ENCODE measurements around the gene KLHDC3. TPM values are rescaled to one million over a fixed set of nuclear protein-coding genes. Genes with fewer than 3 reads are reported as not detected.

The KLHDC3 gene
- total and polyA plus RNA-seq, 7 experiments from 2014 or later: 39.9 to 145 (median 74.0) TPM

GRCh38 chr6:43014434-43014909 lies 423 bp downstream of the KLHDC3 start:
- no peaks in the 10 kb centered on the region for H3K27me3 ChIP-seq (ENCODE audit: control insufficient read depth in 2 of 2, insufficient read depth in 2 of 2, low read length in 2 of 2)
- peak overlapping the region; percentile 85 to 99 (median 92) for H3K4me3 Mint-ChIP-seq
- peak overlapping the region; percentile 84 for H3K27ac ChIP-seq (ENCODE audit: low read depth, low read length)
- peaks cover 20 to 31% of the 10 kb centered on the region in 2 donors for H3K4me1 ChIP-seq (ENCODE audit: control insufficient read depth in 2 of 2, insufficient read depth in 2 of 2, low read length in 2 of 2)
- H3K27me3 Mint-ChIP-seq: peaks cover 0 to 3% (median 0%) of the 10 kb centered on the region in 5 donors
- intact Hi-C loops (cut with micrococcal nuclease): loop anchor here (1.0 to 5.0 kb wide), 18 partner anchors 8 to 1942 kb away; partner anchors contain the start of genes CUL7 (in 2 of the 2), KLC4 (in 2 of the 2), MRPL2 (in 2 of the 2) and POLR1C (in 2 of the 2)
- peaks cover 49 to 82% (median 59%) of the 10 kb centered on the region in 7 donors for H3K4me1 Mint-ChIP-seq
- peaks cover 0 to 31% (median 9%) of the 10 kb centered on the region in 5 donors for H3K36me3 Mint-ChIP-seq
- no peak for ATAC-seq
- POLR2A ChIA-PET: interaction anchor here (0.6 to 4.6 kb wide), 16 partner anchors 8 to 965 kb away, joined by 3 to 70 read pairs (median 5); partner anchors contain the start of genes CNPY3, CUL7, DNPH1 and KLC4
- peak overlapping the region; percentile 82 to 97 (median 92) for H3K27ac Mint-ChIP-seq
- CTCF ChIA-PET: interaction anchor here (0.6 to 1.5 kb wide), 4 partner anchors 10 to 121 kb away, joined by 3 to 7 read pairs (median 4); no protein-coding TSS in a partner anchor
- peaks cover 3 to 60% (median 8%) of the 10 kb centered on the region in 3 experiments for H3K36me3 ChIP-seq (ENCODE audit: control insufficient read depth in 2 of 3, insufficient read depth in 3 of 3, low read length in 3 of 3)
- H3K4me3 ChIP-seq (ENCODE audit: low read length): peak overlapping the region; percentile 73
- DNase-seq: no peak
- H3K9me3 Mint-ChIP-seq: peaks cover 0 to 1% (median 0%) of the 10 kb centered on the region in 11 donors
- no peaks in the 10 kb centered on the region for H3K9me3 ChIP-seq (ENCODE audit: control insufficient read depth in 2 of 3, low read length in 3 of 3)

GRCh38 chr6:43016176-43016942 lies 2.3 kb downstream of the KLHDC3 start:
- no peak for ATAC-seq
- peak overlapping the region; percentile 45 for H3K27ac ChIP-seq (ENCODE audit: low read depth, low read length)
- H3K27ac Mint-ChIP-seq: peak overlapping the region in 6 of 9 donors; percentile 13 to 80 (median 70)

GRCh38 chr6:43016943-43017334 lies 2.9 kb downstream of the KLHDC3 start:
- Histone ChIP-seq H3K27me3 (ENCODE audit: control insufficient read depth in 2 of 2, insufficient read depth in 2 of 2, low read length in 2 of 2) (no peaks in the 10 kb centered on the region), H3K36me3 (ENCODE audit: control insufficient read depth in 2 of 3, insufficient read depth in 3 of 3, low read length in 3 of 3) (peaks cover 0 to 40% (median 8%) of the 10 kb centered on the region in 3 experiments), H3K9me3 (ENCODE audit: control insufficient read depth in 2 of 3, low read length in 3 of 3) (no peaks in the 10 kb centered on the region), H3K27ac (ENCODE audit: low read depth, low read length) (peak overlapping the region; percentile 45), H3K4me1 (ENCODE audit: control insufficient read depth in 2 of 2, insufficient read depth in 2 of 2, low read length in 2 of 2) (peaks cover 26 to 31% of the 10 kb centered on the region in 2 donors), H3K4me3 (ENCODE audit: low read length) (no peak overlapping the region)
- ChIA-PET CTCF (interaction anchor here (1.1 kb wide), 1 partner anchor 127 kb away, joined by 3 read pairs; no protein-coding TSS in a partner anchor), POLR2A (interaction anchor here (1.0 to 4.6 kb wide), 5 partner anchors 33 to 87 kb away, joined by 3 to 67 read pairs (median 4); partner anchors contain the start of genes CNPY3, CUL7, KLC4 and MRPL2)
- Mint-ChIP-seq H3K9me3 (peaks cover 0 to 1% (median 0%) of the 10 kb centered on the region in 11 donors), H3K27ac (peak overlapping the region in 2 of 9 donors; percentile 13 to 80), H3K4me1 (peaks cover 48 to 80% (median 62%) of the 10 kb centered on the region in 7 donors), H3K36me3 (peaks cover 0 to 30% (median 12%) of the 10 kb centered on the region in 5 donors), H3K27me3 (peaks cover 0 to 3% (median 0%) of the 10 kb centered on the region in 5 donors), H3K4me3 (peak overlapping the region in 1 of 10 donors; percentile 69)
- intact Hi-C loops (cut with micrococcal nuclease): no loop called here
- ATAC-seq (no peak), DNase-seq (no peak)

More at GRCh38 chr6:43016176-43016942, 2.3 kb downstream of the KLHDC3 start:
- peaks cover 0 to 3% (median 0%) of the 10 kb centered on the region in 5 donors for H3K27me3 Mint-ChIP-seq
- ChIA-PET POLR2A (interaction anchor here (0.6 to 4.6 kb wide), 6 partner anchors 32 to 87 kb away, joined by 3 to 70 read pairs (median 19); partner anchors contain the start of genes CNPY3, CUL7, KLC4 and MRPL2), CTCF (interaction anchor here (1.2 kb wide), 1 partner anchor 128 kb away, joined by 3 read pairs; no protein-coding TSS in a partner anchor)
- Histone ChIP-seq H3K4me3 (ENCODE audit: low read length) (no peak overlapping the region), H3K4me1 (ENCODE audit: control insufficient read depth in 2 of 2, insufficient read depth in 2 of 2, low read length in 2 of 2) (peaks cover 26 to 31% of the 10 kb centered on the region in 2 donors), H3K36me3 (ENCODE audit: control insufficient read depth in 2 of 3, insufficient read depth in 3 of 3, low read length in 3 of 3) (peaks cover 0 to 42% (median 8%) of the 10 kb centered on the region in 3 experiments), H3K9me3 (ENCODE audit: control insufficient read depth in 2 of 3, low read length in 3 of 3) (no peaks in the 10 kb centered on the region), H3K27me3 (ENCODE audit: control insufficient read depth in 2 of 2, insufficient read depth in 2 of 2, low read length in 2 of 2) (no peaks in the 10 kb centered on the region)
- peak overlapping the region; percentile 43 to 73 (median 56) for H3K4me3 Mint-ChIP-seq
- peaks cover 0 to 32% (median 9%) of the 10 kb centered on the region in 5 donors for H3K36me3 Mint-ChIP-seq
- peaks cover 52 to 81% (median 64%) of the 10 kb centered on the region in 7 donors for H3K4me1 Mint-ChIP-seq
- intact Hi-C loops (cut with micrococcal nuclease): no loop called here
- no peak for DNase-seq
- H3K9me3 Mint-ChIP-seq: peaks cover 0 to 1% (median 0%) of the 10 kb centered on the region in 11 donors

- no peak for DNase-seq
- CTCF ChIA-PET: no interaction called here
- H3K4me3 ChIP-seq (ENCODE audit: low read length): no peak overlapping the region
- no peaks in the 10 kb centered on the region for H3K9me3 ChIP-seq (ENCODE audit: control insufficient read depth in 2 of 3, low read length in 3 of 3)
- Mint-ChIP-seq H3K4me3 (peak overlapping the region in 6 of 10 donors; percentile 1 to 45 (median 22)), H3K4me1 (peaks cover 33 to 73% (median 50%) of the 10 kb centered on the region in 7 donors), H3K27ac (peak overlapping the region in 5 of 9 donors; percentile 10 to 84 (median 47)), H3K27me3 (no peaks in the 10 kb centered on the region), H3K9me3 (peaks cover 0 to under 1% (median 0%) of the 10 kb centered on the region in 11 donors), H3K36me3 (peaks cover 3 to 32% (median 15%) of the 10 kb centered on the region in 5 donors)
- POLR2A ChIA-PET: interaction anchor here (1.4 to 1.8 kb wide), 2 partner anchors 10 to 40 kb away, joined by 3 to 4 read pairs; partner anchors contain the start of genes KLC4 and MRPL2
- ATAC-seq: no peak
- H3K4me1 ChIP-seq (ENCODE audit: control insufficient read depth in 2 of 2, insufficient read depth in 2 of 2, low read length in 2 of 2): peaks cover 23 to 31% of the 10 kb centered on the region in 2 donors
- peaks cover 0 to 36% (median 8%) of the 10 kb centered on the region in 3 experiments for H3K36me3 ChIP-seq (ENCODE audit: control insufficient read depth in 2 of 3, insufficient read depth in 3 of 3, low read length in 3 of 3)
- intact Hi-C loops (cut with micrococcal nuclease): no loop called here
- no peak overlapping the region for H3K27ac ChIP-seq (ENCODE audit: low read depth, low read length)
- no peaks in the 10 kb centered on the region for H3K27me3 ChIP-seq (ENCODE audit: control insufficient read depth in 2 of 2, insufficient read depth in 2 of 2, low read length in 2 of 2)
These were observed 5.1 kb downstream of the KLHDC3 start for GRCh38 chr6:43019152-43019551.

- ATAC-seq: no peak
- H3K36me3 Mint-ChIP-seq: peaks cover 8 to 41% (median 21%) of the 10 kb centered on the region in 5 donors
These were observed 6.1 kb downstream of the KLHDC3 start for GRCh38 chr6:43020052-43020705.

More at GRCh38 chr6:43020052-43020705, 6.1 kb downstream of the KLHDC3 start:
- Histone ChIP-seq H3K27me3 (ENCODE audit: control insufficient read depth in 2 of 2, insufficient read depth in 2 of 2, low read length in 2 of 2) (no peaks in the 10 kb centered on the region), H3K4me3 (ENCODE audit: low read length) (no peak overlapping the region), H3K36me3 (ENCODE audit: control insufficient read depth in 2 of 3, insufficient read depth in 3 of 3, low read length in 3 of 3) (peaks cover 7 to 46% (median 16%) of the 10 kb centered on the region in 3 experiments), H3K27ac (ENCODE audit: low read depth, low read length) (no peak overlapping the region), H3K9me3 (ENCODE audit: control insufficient read depth in 2 of 3, low read length in 3 of 3) (no peaks in the 10 kb centered on the region), H3K4me1 (ENCODE audit: control insufficient read depth in 2 of 2, insufficient read depth in 2 of 2, low read length in 2 of 2) (peaks cover 14 to 28% of the 10 kb centered on the region in 2 donors)
- peaks cover 30 to 71% (median 49%) of the 10 kb centered on the region in 7 donors for H3K4me1 Mint-ChIP-seq
- CTCF ChIA-PET: interaction anchor here (1.0 kb wide), 1 partner anchor 33 kb away, joined by 4 read pairs; the partner anchor contains the start of gene CUL7
- no peaks in the 10 kb centered on the region for H3K9me3 Mint-ChIP-seq
- intact Hi-C loops (cut with micrococcal nuclease): no loop called here
- peak overlapping the region in 8 of 9 donors; percentile 38 to 87 (median 64) for H3K27ac Mint-ChIP-seq
- POLR2A ChIA-PET: interaction anchor here (0.7 to 4.8 kb wide), 9 partner anchors 9 to 91 kb away, joined by 3 to 31 read pairs (median 4); partner anchors contain the start of genes CNPY3, CUL7, KLC4 and MRPL2
- no peaks in the 10 kb centered on the region for H3K27me3 Mint-ChIP-seq
- DNase-seq: no peak
- peak overlapping the region; percentile 40 to 99 (median 63) for H3K4me3 Mint-ChIP-seq

All from naive thymus-derived CD4-positive, alpha-beta T cell (primary cell).